AG04449 (cell line): ENCODE measurements around the gene SCFD2.

Experiments
- CTCF ChIA-PET: fragments of 350-600 bp; formaldehyde crosslinking; extraction: SDS; loops from one replicate; lab custom pipeline; 2021; ENCODE audit warnings: antibody characterized with exemption; lab: Yijun Ruan, JAX
- POLR2A ChIA-PET: fragments of 400-600, 350-600 bp; formaldehyde crosslinking; extraction: SDS; loops from one replicate; lab custom pipeline; 2020; ENCODE audit warnings: antibody characterized with exemption, inconsistent platforms; lab: Yijun Ruan, JAX
- DNase-seq: peaks from one replicate; pipeline ENCODE4 v3.0.0-alpha.2; 2010; ENCODE audit warnings: low read depth, low spot score
- H3K4me3 ChIP-seq: 2 replicates; pipeline ENCODE4 v1.5.1; 2011; ENCODE audit warnings: low read depth, mild to moderate bottlenecking, control low read depth, low read length
- TF ChIP-seq, protein P1 (sequence below): IDR thresholded peaks from one replicate; pipeline ENCODE4 v1.5.1; 2011; ENCODE audit warnings: mild to moderate bottlenecking, moderate library complexity, low read length, control low read depth, inconsistent platforms; ENCODE audit not compliant: insufficient read depth; ENCODE audit errors: missing control alignments

The SCFD2 gene

DNA sequence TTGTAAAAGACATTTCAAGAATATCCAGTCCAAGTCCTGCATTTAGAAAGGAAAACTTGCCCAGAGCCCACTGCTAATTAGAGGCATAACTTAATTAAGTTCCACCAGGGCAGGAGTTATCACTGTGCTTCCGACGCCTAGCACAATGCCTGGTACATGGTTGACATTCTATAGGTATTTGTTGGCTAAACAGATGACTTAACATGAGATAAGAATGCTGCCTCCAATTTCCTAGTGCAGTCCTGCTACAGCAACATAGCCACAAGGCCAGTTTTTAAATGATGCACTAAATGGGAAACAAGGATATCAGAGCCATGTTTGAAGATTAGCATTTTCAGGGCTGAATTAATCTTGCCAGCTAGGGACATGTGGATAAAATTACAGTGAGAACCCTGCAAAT lies 339.6 kb downstream of the SCFD2 start:
- ChIA-PET POLR2A (no interaction called here), CTCF (interaction anchor here (0.9 kb wide), 1 partner anchor 158 kb away, joined by 3 read pairs; no protein-coding TSS in a partner anchor)
- DNase-seq = no peak
- TF ChIP-seq, protein P1, sequence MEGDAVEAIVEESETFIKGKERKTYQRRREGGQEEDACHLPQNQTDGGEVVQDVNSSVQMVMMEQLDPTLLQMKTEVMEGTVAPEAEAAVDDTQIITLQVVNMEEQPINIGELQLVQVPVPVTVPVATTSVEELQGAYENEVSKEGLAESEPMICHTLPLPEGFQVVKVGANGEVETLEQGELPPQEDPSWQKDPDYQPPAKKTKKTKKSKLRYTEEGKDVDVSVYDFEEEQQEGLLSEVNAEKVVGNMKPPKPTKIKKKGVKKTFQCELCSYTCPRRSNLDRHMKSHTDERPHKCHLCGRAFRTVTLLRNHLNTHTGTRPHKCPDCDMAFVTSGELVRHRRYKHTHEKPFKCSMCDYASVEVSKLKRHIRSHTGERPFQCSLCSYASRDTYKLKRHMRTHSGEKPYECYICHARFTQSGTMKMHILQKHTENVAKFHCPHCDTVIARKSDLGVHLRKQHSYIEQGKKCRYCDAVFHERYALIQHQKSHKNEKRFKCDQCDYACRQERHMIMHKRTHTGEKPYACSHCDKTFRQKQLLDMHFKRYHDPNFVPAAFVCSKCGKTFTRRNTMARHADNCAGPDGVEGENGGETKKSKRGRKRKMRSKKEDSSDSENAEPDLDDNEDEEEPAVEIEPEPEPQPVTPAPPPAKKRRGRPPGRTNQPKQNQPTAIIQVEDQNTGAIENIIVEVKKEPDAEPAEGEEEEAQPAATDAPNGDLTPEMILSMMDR = no peak
- H3K4me3 ChIP-seq = no peak overlapping the region

DNA sequence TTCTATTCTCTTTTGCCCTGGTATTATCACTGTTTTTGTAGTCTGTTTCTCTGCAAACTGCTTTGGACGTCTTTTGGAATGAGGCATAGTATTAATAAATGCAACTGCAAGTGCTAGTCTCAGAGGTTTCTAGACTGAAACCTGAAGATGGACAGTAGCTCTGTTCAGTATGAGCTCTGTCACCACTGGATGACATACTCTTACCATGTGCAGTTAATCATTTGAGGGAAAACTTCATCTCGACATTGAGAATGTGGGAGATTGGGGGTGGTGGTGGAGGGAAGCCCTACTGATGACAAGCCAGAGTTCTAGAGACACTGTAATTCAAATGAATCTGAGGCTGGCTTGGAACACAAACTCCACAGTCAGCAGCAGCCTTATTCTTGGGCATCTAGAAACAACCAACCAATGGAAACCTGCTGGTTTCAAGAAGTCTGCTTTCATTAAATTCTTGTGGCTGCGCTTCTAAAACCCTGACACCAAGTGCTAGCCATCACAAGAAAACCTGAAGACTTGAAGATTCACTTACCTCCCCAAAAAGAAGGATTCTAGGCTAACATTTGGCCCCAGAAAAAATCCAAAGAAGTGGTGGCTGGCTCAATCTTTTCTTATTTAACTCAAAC lies 342.1 kb downstream of the SCFD2 start:
- TF ChIP-seq, protein P1 = no peak
- POLR2A ChIA-PET = no interaction called here
- no peak for DNase-seq
- no peak overlapping the region for H3K4me3 ChIP-seq
- CTCF ChIA-PET = interaction anchor here (0.8 to 1.3 kb wide), 4 partner anchors 9 to 1210 kb away, joined by 3 to 5 read pairs (median 4); no protein-coding TSS in a partner anchor

DNA sequence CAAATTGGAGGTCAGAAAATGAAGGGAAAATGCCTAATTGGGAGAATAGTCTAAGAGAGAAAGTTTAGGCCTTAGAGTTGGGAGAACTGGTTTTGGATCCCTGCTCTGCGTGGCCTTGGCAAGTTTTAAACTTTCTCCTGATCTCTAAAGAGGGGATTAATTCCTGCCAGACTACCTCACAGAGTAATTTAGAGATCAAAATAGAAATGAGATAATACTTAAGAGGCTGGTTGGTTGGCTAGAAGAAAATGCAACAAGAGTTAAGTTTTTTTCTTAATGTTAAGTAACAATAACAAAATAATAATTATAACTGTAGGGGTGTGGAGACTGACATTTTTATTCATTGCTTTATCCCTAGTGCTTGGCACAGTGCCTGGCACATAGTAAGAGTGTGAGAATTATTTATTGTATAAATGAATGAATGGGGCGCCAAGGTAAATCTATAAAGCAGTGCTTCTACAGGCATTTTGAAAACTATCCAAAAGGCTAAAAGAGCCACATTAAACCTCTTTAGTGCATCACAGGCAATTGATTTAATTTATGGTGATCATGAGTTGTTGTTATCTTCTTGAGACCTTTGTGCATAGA lies 343.3 kb downstream of the SCFD2 start:
- ChIA-PET CTCF (interaction anchor here (1.3 kb wide), 1 partner anchor 1211 kb away, joined by 5 read pairs; no protein-coding TSS in a partner anchor), POLR2A (no interaction called here)
- no peak for DNase-seq
- TF ChIP-seq, protein P1 = no peak
- no peak overlapping the region for H3K4me3 ChIP-seq

DNA sequence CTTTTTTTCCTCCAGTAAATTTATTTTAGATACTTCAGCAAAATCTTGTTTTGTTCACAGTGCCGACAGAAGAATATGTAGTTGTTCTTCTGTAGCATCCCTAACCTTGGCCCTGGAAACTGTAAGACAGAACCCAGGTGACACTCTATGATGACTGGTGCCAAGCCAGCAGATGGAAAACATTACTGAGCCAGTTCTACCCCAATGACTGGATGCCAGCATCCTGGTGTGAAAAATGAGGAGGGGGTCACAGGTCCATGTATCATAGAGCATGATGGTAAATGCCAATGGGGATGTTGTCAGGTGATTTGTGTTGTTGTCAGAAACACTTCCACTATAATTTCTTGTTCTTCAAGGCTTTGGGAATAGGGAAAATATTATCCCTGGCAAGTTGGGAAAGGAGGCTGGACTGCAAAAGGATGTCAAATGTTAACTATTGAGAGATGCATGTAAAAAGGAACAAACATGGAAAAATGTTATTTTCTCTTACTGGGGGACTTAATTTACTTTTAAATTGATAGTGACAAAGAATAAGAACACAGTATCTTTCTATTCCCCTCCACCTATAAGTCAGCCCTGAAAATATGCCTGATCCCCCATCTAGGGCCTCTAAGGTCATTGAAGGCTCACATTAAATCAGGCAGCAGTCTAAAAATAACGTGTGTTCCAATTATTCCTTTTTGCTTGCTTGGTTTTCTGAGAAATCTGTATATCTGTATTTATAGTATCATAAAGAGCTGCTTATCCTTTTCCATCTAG lies 343.9 kb downstream of the SCFD2 start:
- CTCF ChIA-PET = no interaction called here

DNA sequence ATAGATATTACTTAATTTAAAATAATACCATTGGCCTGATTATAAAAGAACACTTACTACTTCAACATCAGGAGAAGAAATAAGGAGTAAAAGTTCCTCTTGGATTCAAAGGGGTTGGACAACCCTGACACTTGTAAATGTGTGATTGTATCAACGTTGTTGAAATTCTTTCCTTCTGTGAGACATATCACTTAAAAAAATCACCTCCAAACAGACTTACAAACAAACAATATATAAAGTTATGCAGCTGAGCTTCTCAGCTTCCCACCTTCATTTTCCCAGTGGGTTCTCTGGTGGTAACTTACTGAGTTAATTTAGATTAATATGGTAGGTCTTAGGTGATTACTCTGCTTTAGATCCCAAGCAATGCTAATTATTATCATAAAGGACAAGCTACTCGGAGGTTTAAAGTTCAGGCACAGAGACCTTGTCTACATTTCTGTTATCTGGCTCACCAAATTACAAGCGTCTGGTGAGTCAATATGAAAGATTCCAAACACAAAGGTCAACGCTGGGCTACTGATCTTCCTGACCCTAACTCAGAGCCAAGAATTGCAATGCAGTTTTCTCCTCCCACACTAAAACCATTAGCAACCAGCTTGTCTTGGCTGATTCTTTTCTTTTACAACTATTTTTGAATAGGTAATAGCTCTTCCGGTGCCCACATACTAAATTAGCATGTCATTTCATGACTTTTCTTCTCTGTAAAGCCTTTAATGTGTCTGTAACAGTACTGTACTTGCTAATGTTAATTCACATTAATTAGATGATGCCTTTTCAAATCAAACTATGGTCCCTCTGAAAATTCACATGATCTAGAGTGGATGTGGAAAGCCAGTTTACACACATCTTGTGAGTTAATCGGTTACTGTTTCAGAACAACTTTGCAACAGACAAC lies 346.1 kb downstream of the SCFD2 start:
- TF ChIP-seq, protein P1 = no peak
- ChIA-PET CTCF (interaction anchor here (1.0 to 1.8 kb wide), 3 partner anchors 12 to 1214 kb away, joined by 3 to 13 read pairs (median 8); no protein-coding TSS in a partner anchor), POLR2A (no interaction called here)
- DNase-seq = no peak
- H3K4me3 ChIP-seq = no peak overlapping the region

More for the DNA sequence above, 343.9 kb downstream of the SCFD2 start:
- TF ChIP-seq, protein P1 = no peak
- DNase-seq = no peak
- POLR2A ChIA-PET = no interaction called here
- no peak overlapping the region for H3K4me3 ChIP-seq
